Activated CD8-positive, alpha-beta memory T cell treated with anti-CD3 and anti-CD28 coated beads for 48 hours (primary cell): Measurements from ENCODE around the gene SH3TC1.

Experiments
- DNase-seq, 3 experiments: peaks; one replicate each; pipeline ENCODE4 v3.0.0-alpha.2; 2020; ENCODE audit warnings: low read depth in 2 of 3, low spot score in 2 of 3

The SH3TC1 gene

GRCh38 chr4:8228319-8229250, 29.5 kb downstream of the SH3TC1 start:
- peak; percentile 37 to 59 (median 49) for DNase-seq

- no peak for DNase-seq
Observed at GRCh38 chr4:8229331-8229975, 30.4 kb downstream of the SH3TC1 start.

- DNase-seq, result no peak
Observed at GRCh38 chr4:8230033-8230432, 30.9 kb downstream of the SH3TC1 start.

- no peak for DNase-seq
Observed at GRCh38 chr4:8230891-8231290, 31.8 kb downstream of the SH3TC1 start.

GRCh38 chr4:8231551-8232049, 32.5 kb downstream of the SH3TC1 start:
- DNase-seq, result no peak

- DNase-seq, result no peak
Observed at GRCh38 chr4:8232748-8233147, 33.7 kb downstream of the SH3TC1 start.

- DNase-seq, result no peak
Observed at GRCh38 chr4:8233672-8234484, 34.8 kb downstream of the SH3TC1 start.

- no peak for DNase-seq
Observed at GRCh38 chr4:8234715-8235114, 35.6 kb downstream of the SH3TC1 start.

- no peak for DNase-seq
Observed at GRCh38 chr4:8235224-8235623, 36.1 kb downstream of the SH3TC1 start.

GRCh38 chr4:8235686-8236085, 36.6 kb downstream of the SH3TC1 start:
- DNase-seq, result no peak

GRCh38 chr4:8236106-8236919, 37.2 kb downstream of the SH3TC1 start:
- DNase-seq, result no peak

- no peak for DNase-seq
Observed at GRCh38 chr4:8236920-8237195, 37.8 kb downstream of the SH3TC1 start.

- DNase-seq, result no peak
Observed at GRCh38 chr4:8237256-8237989, 38.3 kb downstream of the SH3TC1 start.

- no peak for DNase-seq
Observed at GRCh38 chr4:8238036-8238511, 39.0 kb downstream of the SH3TC1 start.

- DNase-seq, result no peak
Observed at GRCh38 chr4:8238515-8239053, 39.5 kb downstream of the SH3TC1 start.

GRCh38 chr4:8239226-8239625, 40.1 kb downstream of the SH3TC1 start:
- DNase-seq, result no peak

- DNase-seq, result no peak
Observed at GRCh38 chr4:8239661-8240060, 40.6 kb downstream of the SH3TC1 start.

GRCh38 chr4:8240211-8241041, 41.3 kb downstream of the SH3TC1 start:
- DNase-seq, result no peak
